Sigmoid colon (tissue), 4 donors: ENCODE results near the gene PKN1.

Experiments used
- POLR2A ChIP-seq, 2 donors: fragments of 450-650 bp; IDR thresholded peaks; one replicate each; pipeline ENCODE4 v1.6.1; 2016; ENCODE audit warnings: antibody characterized with exemption in 2 of 2, mild to moderate bottlenecking in 2 of 2, moderate library complexity in 2 of 2
- POLR2AphosphoS5 ChIP-seq, 4 donors: sonication (generic); formaldehyde crosslinking; IDR thresholded peaks; one replicate each; pipeline ENCODE4 v1.6.1; 2017; ENCODE audit warnings: antibody characterized with exemption in 4 of 4
- TF ChIP-seq, protein P1 (sequence below), 4 experiments: fragments of 450-650 bp in 3 of 4; fragments of 200-600 bp in 1 of 4; IDR thresholded peaks; one replicate each; pipeline ENCODE4 v1.5.1; 2016 to 2019; ENCODE audit warnings: antibody characterized with exemption in 4 of 4, mild to moderate bottlenecking in 3 of 4, moderate library complexity in 2 of 4

GRCh38 chr19:14480700-14481079 is 47.6 kb downstream of the PKN1 start:
- no peak for TF ChIP-seq POLR2A (IDR thresholded peaks at IDR 0.05)
- TF ChIP-seq, protein P1, sequence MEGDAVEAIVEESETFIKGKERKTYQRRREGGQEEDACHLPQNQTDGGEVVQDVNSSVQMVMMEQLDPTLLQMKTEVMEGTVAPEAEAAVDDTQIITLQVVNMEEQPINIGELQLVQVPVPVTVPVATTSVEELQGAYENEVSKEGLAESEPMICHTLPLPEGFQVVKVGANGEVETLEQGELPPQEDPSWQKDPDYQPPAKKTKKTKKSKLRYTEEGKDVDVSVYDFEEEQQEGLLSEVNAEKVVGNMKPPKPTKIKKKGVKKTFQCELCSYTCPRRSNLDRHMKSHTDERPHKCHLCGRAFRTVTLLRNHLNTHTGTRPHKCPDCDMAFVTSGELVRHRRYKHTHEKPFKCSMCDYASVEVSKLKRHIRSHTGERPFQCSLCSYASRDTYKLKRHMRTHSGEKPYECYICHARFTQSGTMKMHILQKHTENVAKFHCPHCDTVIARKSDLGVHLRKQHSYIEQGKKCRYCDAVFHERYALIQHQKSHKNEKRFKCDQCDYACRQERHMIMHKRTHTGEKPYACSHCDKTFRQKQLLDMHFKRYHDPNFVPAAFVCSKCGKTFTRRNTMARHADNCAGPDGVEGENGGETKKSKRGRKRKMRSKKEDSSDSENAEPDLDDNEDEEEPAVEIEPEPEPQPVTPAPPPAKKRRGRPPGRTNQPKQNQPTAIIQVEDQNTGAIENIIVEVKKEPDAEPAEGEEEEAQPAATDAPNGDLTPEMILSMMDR (IDR thresholded peaks at IDR 0.05), result no peak
- no peak for TF ChIP-seq POLR2AphosphoS5 (IDR thresholded peaks at IDR 0.05)
